ENCODE data around the gene UMOD. TPM values are rescaled to one million over a fixed set of nuclear protein-coding genes. Genes with fewer than 3 reads are reported as not detected.

The UMOD gene
- total RNA-seq, 1 experiment from 2014 or later: not detected

DNA sequence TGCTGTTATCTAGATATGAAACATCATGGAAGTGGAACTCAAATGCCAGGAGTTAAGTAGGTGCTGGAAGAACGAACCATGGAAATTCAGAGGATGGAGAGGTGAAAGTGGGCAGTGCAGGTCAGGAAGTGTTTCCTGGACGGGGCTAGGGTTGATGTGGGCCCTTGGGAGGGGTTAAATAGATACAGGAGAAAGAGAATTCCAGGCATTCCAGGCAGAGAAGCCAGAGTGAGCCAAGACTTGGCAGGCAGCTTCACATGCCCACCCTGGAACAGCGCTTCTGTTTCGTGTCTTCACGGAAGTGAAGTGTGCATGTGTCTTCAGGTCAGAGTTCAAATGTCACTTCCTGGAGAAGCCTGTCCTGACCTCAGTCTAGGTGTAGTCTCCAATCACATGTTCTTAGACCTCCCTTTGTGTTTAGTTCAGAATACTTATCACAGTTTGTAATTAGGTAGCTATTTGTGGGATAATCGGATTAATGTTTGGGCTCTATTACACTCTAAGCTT, 66.5 kb downstream of the UMOD start:
- no peak overlapping the region for H3K4me2 ChIP-seq (ENCODE audit: low read length)
- intact Hi-C loops (cut with micrococcal nuclease): no loop called here
- H3F3A ChIP-seq (ENCODE audit: low read length, unreplicated experiment): no peaks in the 10 kb centered on the region
- 0 out of 2 replicates have a peak, but pooled peaks cover 3% of the 10 kb centered on the region for H3K27me3 ChIP-seq (ENCODE audit: low read length)
- H3K9me2 ChIP-seq (replicated peaks; ENCODE audit: low read length): no peaks in the 10 kb centered on the region
- no peaks in the 10 kb centered on the region for H4K20me1 ChIP-seq (ENCODE audit: low read length)
- POLR2A ChIA-PET (ENCODE audit: unreplicated experiment): no interaction called here
- H3K4me1 ChIP-seq (ENCODE audit: insufficient read depth, low read length): no peaks in the 10 kb centered on the region
- TF ChIP-seq EZH2phosphoT487 (IDR thresholded peaks at IDR 0.05; ENCODE audit: borderline replicate concordance, low read length): no peak
- no peak for TF ChIP-seq CTCF (conservative IDR thresholded peaks at IDR 0.05; ENCODE audit: low read depth, low read length)
- H2AFZ ChIP-seq (ENCODE audit: low read length): no peak overlapping the region
- no peaks in the 10 kb centered on the region for H3K79me2 ChIP-seq (ENCODE audit: low read length)
- H3K4me3 ChIP-seq (ENCODE audit: low read length): no peak overlapping the region
- no peaks in the 10 kb centered on the region for H3K9me3 ChIP-seq (ENCODE audit: low read length)
- CTCF ChIA-PET: no interaction called here
- no TSS peak for BruUV-seq (replicated peaks)
- no peak overlapping the region for H3K9ac ChIP-seq (ENCODE audit: low read length)
- ATAC-seq (no peak), DNase-seq (no peak)
- no peaks in the 10 kb centered on the region for H3K36me3 ChIP-seq (ENCODE audit: low read depth, low read length)
- no peak overlapping the region for H3K27ac ChIP-seq (ENCODE audit: low read length)

Other genes starting within 250 kb of the UMOD start
- gene GP2, start 25.2 kb downstream of the UMOD start, total RNA-seq (2014; rRNA removed): not detected in 2 replicates
- gene PDILT, start 52.0 kb upstream of the UMOD start, total RNA-seq (2014; rRNA removed): not detected in 2 replicates
- gene ACSM5, start 56.8 kb upstream of the UMOD start, total RNA-seq (2014; rRNA removed): not detected in 2 replicates
- gene ACSM2A, start 98.8 kb upstream of the UMOD start, total RNA-seq (2014; rRNA removed): not detected in 2 replicates
- gene ACSM2B, start 223.7 kb upstream of the UMOD start, total RNA-seq (2014; rRNA removed): not detected in 2 replicates